HepG2 (cell line): ENCODE measurements around the gene DAB2IP. TPM values are rescaled to one million over a fixed set of nuclear protein-coding genes. Genes with fewer than 3 reads are reported as not detected.
A peak's percentile ranks its signal among the peaks of the same experiment; 100 is the strongest.

ENCODE experiments used
- AKNA ChIP-seq: sonication (generic); formaldehyde crosslinking; IDR thresholded peaks from 2 replicates; pipeline ENCODE4 v1.4.0; 2020; ENCODE audit warnings: missing genetic modification reagents, borderline replicate concordance
- ASH2L ChIP-seq: fragments of 300-600, 200-600 bp; sonication (generic); IDR thresholded peaks from 2 replicates; pipeline ENCODE4 v1.7.0; 2017; ENCODE audit warnings: low read depth, mild to moderate bottlenecking, moderate library complexity, mixed read lengths, low read length; ENCODE audit not compliant: insufficient read length
- ELF3 ChIP-seq: IDR thresholded peaks from 2 replicates; pipeline ENCODE4 v1.6.1; 2016; ENCODE audit warnings: missing genetic modification reagents, missing compliant biosample characterization
- FOXA3 ChIP-seq: IDR thresholded peaks from 2 replicates; pipeline ENCODE4 v1.6.1; 2016; ENCODE audit warnings: missing genetic modification reagents, missing compliant biosample characterization
- GATAD1 ChIP-seq: IDR thresholded peaks from 2 replicates; pipeline ENCODE4 v1.6.1; 2016; ENCODE audit warnings: missing genetic modification reagents, missing compliant biosample characterization
- KAT8 ChIP-seq: IDR thresholded peaks from 2 replicates; pipeline ENCODE4 v1.6.1; 2016; ENCODE audit warnings: missing genetic modification reagents, missing compliant biosample characterization
- MXD1 ChIP-seq: sonication (generic); formaldehyde crosslinking; IDR thresholded peaks from 2 replicates; pipeline ENCODE4 v1.4.0; 2020; ENCODE audit warnings: mild to moderate bottlenecking, missing genetic modification reagents
- PAF1 ChIP-seq: IDR thresholded peaks from 2 replicates; pipeline ENCODE4 v1.6.1; 2016; ENCODE audit warnings: missing genetic modification reagents, missing compliant biosample characterization
- TFAP4 ChIP-seq: sonication (generic); IDR thresholded peaks from 2 replicates; pipeline ENCODE4 v1.6.1; 2016; ENCODE audit warnings: low read depth, borderline replicate concordance
- TMF1 ChIP-seq: sonication (generic); formaldehyde crosslinking; IDR thresholded peaks from 2 replicates; pipeline ENCODE4 v1.8.1; 2022; ENCODE audit warnings: low read depth, missing genetic modification reagents
- TRIM24 ChIP-seq: sonication (generic); formaldehyde crosslinking; IDR thresholded peaks from 2 replicates; pipeline ENCODE4 v1.8.0; 2022; ENCODE audit warnings: mild to moderate bottlenecking, missing genetic modification reagents
- ZBTB38 ChIP-seq: sonication (generic); formaldehyde crosslinking; IDR thresholded peaks from 2 replicates; pipeline ENCODE4 v1.5.1; 2020; ENCODE audit warnings: mild to moderate bottlenecking, missing genetic modification reagents
- ZNF276 ChIP-seq: sonication (generic); formaldehyde crosslinking; IDR thresholded peaks from 2 replicates; pipeline ENCODE4 v1.4.0; 2020; ENCODE audit warnings: mild to moderate bottlenecking, low read depth, missing genetic modification reagents
- ZNF574 ChIP-seq: sonication (generic); formaldehyde crosslinking; IDR thresholded peaks from 2 replicates; pipeline ENCODE4 v1.4.0; 2020; ENCODE audit warnings: missing genetic modification reagents
- ZNF691 ChIP-seq: sonication (generic); formaldehyde crosslinking; IDR thresholded peaks from 2 replicates; pipeline ENCODE4 v1.4.0; 2020; ENCODE audit warnings: missing genetic modification reagents, low read depth, mild to moderate bottlenecking, borderline replicate concordance
- ZNF749 ChIP-seq: sonication (generic); formaldehyde crosslinking; IDR thresholded peaks from 2 replicates; pipeline ENCODE4 v1.8.0; 2022; ENCODE audit warnings: mild to moderate bottlenecking, missing genetic modification reagents, moderate library complexity, borderline replicate concordance
- ZNF766 ChIP-seq: sonication (generic); formaldehyde crosslinking; IDR thresholded peaks from 2 replicates; pipeline ENCODE4 v1.5.0; 2020; ENCODE audit warnings: missing genetic modification reagents, borderline replicate concordance
- polyA plus RNA-seq, 8 experiments: library from polyadenylated mRNA; depleted of rRNA in 3 of 8; stranded (reverse) in 7 of 8; unstranded in 1 of 8; fragments of >200 nt; fragmentation: Illumina TruSeq in 4 of 8; extraction: Trizol in 4 of 8; gene quantifications; 2 replicates each; pipeline versions ENCODE4 v1.2.1 to v1.2.3, GENCODE V29; 2011 to 2016; ENCODE audit warnings: low read depth in 4 of 8, missing spikeins in 1 of 8, mixed read lengths in 1 of 8; ENCODE audit not compliant: insufficient read depth in 1 of 8
- total RNA-seq, 5 experiments: library from RNA; depleted of rRNA; stranded (reverse); fragments of >200 nt; fragmentation: Illumina TruSeq; extraction: Trizol; gene quantifications; 2 replicates each; pipeline ENCODE4 v1.2.3, GENCODE V29; 2016; ENCODE audit warnings: low read depth in 1 of 5

DAB2IP gene
- total and polyA plus RNA-seq, 2 of the 13 experiments (the other 11 are each of a cell fraction or from before 2014, with no cell fraction given) = 25.3 to 37.9 TPM

GRCh38 chr9:121609822-121610637 lies 41.4 kb upstream of the DAB2IP start (continued):
- TF ChIP-seq ZNF691 (CRISPR knock-in tag) (no peak), ZNF749 (no peak), MXD1 (no peak), TMF1 (no peak), TFAP4 (no peak), FOXA3 (CRISPR knock-in tag) (no peak; the same call in none of the 2 replicates), AKNA (no peak), ZNF276 (CRISPR knock-in tag) (no peak), GATAD1 (CRISPR knock-in tag) (no peak), ZNF574 (0 out of 2 replicates have a peak, but pooled peaks have one; percentile 30), TRIM24 (CRISPR knock-in tag) (no peak), KAT8 (CRISPR knock-in tag) (no peak; the same call in 1 of the 2 replicates), ELF3 (CRISPR knock-in tag) (no peak), ZBTB38 (no peak), PAF1 (CRISPR knock-in tag) (no peak), ASH2L (no peak), ZNF766 (CRISPR knock-in tag) (no peak)
